Measurements from ENCODE around the gene VPS13C.

VPS13C gene

GRCh38 chr15:62057341-62057980 is 2.8 kb downstream of the VPS13C start:
- Histone ChIP-seq H2AFZ (ENCODE audit: low read depth) (no peak overlapping the region), H3K27ac (no peak overlapping the region), H3K36me3 (ENCODE audit: insufficient read depth) (no peaks in the 10 kb centered on the region), H4K20me1 (ENCODE audit: insufficient read depth) (no peaks in the 10 kb centered on the region), H3K4me3 (IDR thresholded peaks at IDR 0.05; ENCODE audit: insufficient read depth, low read depth, low read length) (no peak overlapping the region), H3K4me2 (no peak overlapping the region), H3K79me2 (ENCODE audit: insufficient read depth, low read depth) (peaks cover 50% of the 10 kb centered on the region), H3K9ac (no peak overlapping the region), H3K4me1 (ENCODE audit: low read depth, poor library complexity, severe bottlenecking) (peaks cover 27% of the 10 kb centered on the region), H3K27me3 (ENCODE audit: insufficient read depth, low read depth) (no peaks in the 10 kb centered on the region; the same call in 1 of the 2 replicates)
- no peak for TF ChIP-seq CTCF (conservative IDR thresholded peaks at IDR 0.05; ENCODE audit: low read depth, low read length)

- Histone ChIP-seq H4K20me1 (ENCODE audit: insufficient read depth) (no peaks in the 10 kb centered on the region), H3K79me2 (ENCODE audit: insufficient read depth, low read depth) (peaks cover 60% of the 10 kb centered on the region), H3K4me2 (no peak overlapping the region), H3K4me1 (ENCODE audit: low read depth, poor library complexity, severe bottlenecking) (peaks cover 21% of the 10 kb centered on the region), H3K27ac (no peak overlapping the region), H3K36me3 (ENCODE audit: insufficient read depth) (no peaks in the 10 kb centered on the region), H2AFZ (ENCODE audit: low read depth) (no peak overlapping the region), H3K27me3 (ENCODE audit: insufficient read depth, low read depth) (no peaks in the 10 kb centered on the region), H3K4me3 (IDR thresholded peaks at IDR 0.05; ENCODE audit: insufficient read depth, low read depth, low read length) (no peak overlapping the region), H3K9ac (no peak overlapping the region)
- TF ChIP-seq CTCF (conservative IDR thresholded peaks at IDR 0.05; ENCODE audit: low read depth, low read length): no peak
Measured at GRCh38 chr15:62054979-62055378, 5.3 kb downstream of the VPS13C start.

DNA sequence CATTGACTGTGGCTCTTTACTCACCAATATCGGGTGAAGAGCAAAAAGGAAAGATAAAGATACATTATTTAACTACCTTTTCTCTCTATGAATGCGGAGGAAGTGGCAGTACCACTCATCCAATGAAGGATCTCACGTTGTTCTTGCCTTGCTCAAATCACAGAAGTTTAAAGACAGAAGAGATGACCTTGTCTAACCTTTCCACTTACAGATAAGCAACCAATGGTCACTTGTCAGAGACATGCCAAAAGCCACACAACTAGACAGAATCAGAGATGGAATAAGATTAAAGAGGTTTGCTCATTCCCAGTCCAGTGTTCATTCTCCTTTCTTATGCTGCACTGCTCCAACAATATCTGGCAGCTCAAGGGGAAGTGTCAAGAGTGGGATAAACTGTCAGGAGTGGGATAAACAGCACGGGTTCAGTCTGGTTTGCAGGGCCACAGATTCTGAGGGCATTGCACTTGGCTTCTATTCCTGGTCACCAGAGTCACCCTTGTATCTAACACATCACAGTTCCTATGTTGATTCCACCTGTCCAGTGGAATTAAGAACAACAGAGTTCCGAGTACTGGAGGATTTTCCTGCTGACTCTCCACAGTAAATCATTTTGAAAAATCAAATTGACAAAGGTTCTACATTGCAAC is 6.7 kb downstream of the VPS13C start:
- Histone ChIP-seq H3K27ac (no peak overlapping the region), H3K4me3 (IDR thresholded peaks at IDR 0.05; ENCODE audit: insufficient read depth, low read depth, low read length) (no peak overlapping the region), H4K20me1 (ENCODE audit: insufficient read depth) (no peaks in the 10 kb centered on the region), H3K4me1 (ENCODE audit: low read depth, poor library complexity, severe bottlenecking) (peaks cover 16% of the 10 kb centered on the region), H3K4me2 (no peak overlapping the region), H3K36me3 (ENCODE audit: insufficient read depth) (no peaks in the 10 kb centered on the region), H2AFZ (ENCODE audit: low read depth) (no peak overlapping the region), H3K79me2 (ENCODE audit: insufficient read depth, low read depth) (peaks cover 49% of the 10 kb centered on the region), H3K27me3 (ENCODE audit: insufficient read depth, low read depth) (no peaks in the 10 kb centered on the region), H3K9ac (no peak overlapping the region)
- TF ChIP-seq CTCF (conservative IDR thresholded peaks at IDR 0.05; ENCODE audit: low read depth, low read length): no peak

DNA sequence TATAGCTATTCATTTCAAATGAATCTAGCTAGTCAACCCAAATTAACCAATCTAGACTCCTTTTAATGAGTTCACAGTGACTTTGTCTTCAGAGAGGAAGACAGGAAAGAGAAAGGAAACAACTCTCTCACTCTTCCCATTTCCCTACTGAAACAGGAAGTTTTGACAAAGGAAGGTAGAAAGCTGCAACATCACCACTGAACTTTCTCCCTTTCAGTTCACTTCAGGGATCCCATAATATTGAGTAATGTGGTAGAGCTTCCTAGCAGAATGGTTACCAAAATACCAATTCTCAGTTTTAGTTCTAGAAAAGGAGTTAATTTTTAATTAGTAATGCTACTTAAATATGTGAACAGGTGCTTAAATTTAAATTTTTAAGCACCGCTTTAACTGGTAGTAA is 7.5 kb downstream of the VPS13C start:
- TF ChIP-seq CTCF (conservative IDR thresholded peaks at IDR 0.05; ENCODE audit: low read depth, low read length): no peak
- Histone ChIP-seq H3K9ac (no peak overlapping the region), H3K36me3 (ENCODE audit: insufficient read depth) (no peaks in the 10 kb centered on the region), H3K79me2 (ENCODE audit: insufficient read depth, low read depth) (peaks cover 41% of the 10 kb centered on the region), H3K4me3 (IDR thresholded peaks at IDR 0.05; ENCODE audit: insufficient read depth, low read depth, low read length) (no peak overlapping the region), H3K27ac (no peak overlapping the region), H2AFZ (ENCODE audit: low read depth) (no peak overlapping the region), H3K4me1 (ENCODE audit: low read depth, poor library complexity, severe bottlenecking) (peaks cover 8% of the 10 kb centered on the region), H4K20me1 (ENCODE audit: insufficient read depth) (no peaks in the 10 kb centered on the region), H3K27me3 (ENCODE audit: insufficient read depth, low read depth) (no peaks in the 10 kb centered on the region), H3K4me2 (no peak overlapping the region)

Measured in KMS-11 (cell line).